K562 (cell line): Measurements from ENCODE around the gene CCDC181. TPM values are rescaled to one million over a fixed set of nuclear protein-coding genes. Genes with fewer than 3 reads are reported as not detected.

Source experiments
- ATAC-seq: fragments of 200-7000 bp; cut with Tn5 transposase; 3 replicates; pipeline ENCODE4 v1.9.1; 2020; ENCODE audit warnings: moderate library complexity
- BruUV-seq: library from RNA; stranded (reverse); fragments of 400-500 nt; replicated peaks from 2 replicates; lab custom pipeline; 2021; lab: Mats Ljungman, UMichigan
- CTCF ChIA-PET: fragments of 300-600 bp; formaldehyde crosslinking; extraction: SDS; loops from one replicate; lab custom pipeline; 2021; ENCODE audit warnings: low intra/inter-chr PET ratio; lab: Yijun Ruan, JAX
- POLR2A ChIA-PET: fragments of 300-600, 350-650 bp; sonication (Branson Sonifier 250); formaldehyde crosslinking; extraction: SDS; loops from one replicate; lab custom pipeline; 2021; ENCODE audit warnings: antibody characterized with exemption, inconsistent platforms; lab: Yijun Ruan, JAX
- DNase-seq, 4 experiments: peaks; one replicate each; pipeline versions ENCODE4 v3.0.0 to v3.0.0-alpha.2; 2011 to 2018; ENCODE audit warnings: low spot score in 3 of 4, mixed read lengths in 3 of 4; ENCODE audit errors: extremely low read depth in 1 of 4
- FAIRE-seq: peaks from 2 replicates; lab custom pipeline; 2011; peaks lifted over from hg19 to GRCh38; lab: Jason Lieb, UNC
- H2AFZ ChIP-seq: 2 replicates; pipeline ENCODE4 v1.6.0; 2011; ENCODE audit warnings: low read depth, low read length, control low read depth, inconsistent platforms
- H3K27ac ChIP-seq: fragments of 200-600 bp; 3 replicates; pipeline ENCODE4 v1.8.0; 2011; ENCODE audit warnings: low read depth, mild to moderate bottlenecking, control low read depth, inconsistent platforms, low read length, moderate library complexity, mixed read lengths; ENCODE audit errors: extremely low read depth
- H3K27me3 ChIP-seq, 2 experiments: fragments of 300-600 bp in 1 of 2; 2 replicates in 1 of 2; 3 replicates in 1 of 2; pipeline versions ENCODE4 v1.6.0 to v1.8.0; 2011; ENCODE audit warnings: inconsistent platforms in 2 of 2, low read length in 2 of 2, mild to moderate bottlenecking in 1 of 2, mixed read lengths in 1 of 2, moderate library complexity in 1 of 2; ENCODE audit not compliant: control insufficient read depth in 2 of 2, insufficient read depth in 2 of 2
- H3K36me3 ChIP-seq: fragments of 300-600 bp; 3 replicates; pipeline ENCODE4 v1.8.0; 2011; ENCODE audit warnings: mild to moderate bottlenecking, low read length, inconsistent platforms; ENCODE audit not compliant: control insufficient read depth, insufficient read depth
- H3K4me1 ChIP-seq, 2 experiments: fragments of 200-600 bp in 1 of 2; replicated peaks in 1 of 2; 2 replicates in 1 of 2; 3 replicates in 1 of 2; pipeline versions ENCODE4 v1.5.1 to v1.8.0; 2011; ENCODE audit warnings: inconsistent platforms in 2 of 2, low read length in 2 of 2, mild to moderate bottlenecking in 1 of 2, mixed read lengths in 1 of 2, moderate library complexity in 1 of 2; ENCODE audit not compliant: control insufficient read depth in 2 of 2, insufficient read depth in 2 of 2
- H3K4me2 ChIP-seq: 2 replicates; pipeline ENCODE4 v1.6.1; 2011; ENCODE audit warnings: low read length, control low read depth, inconsistent platforms, mixed read lengths; ENCODE audit not compliant: insufficient read depth
- H3K4me3 ChIP-seq: fragments of 200-600 bp; sonication (generic), shearing (Covaris generic); 2 replicates; pipeline ENCODE4 v1.5.1; 2016; ENCODE audit warnings: control low read depth, inconsistent platforms
- H3K79me2 ChIP-seq: fragments of 200-600 bp; 3 replicates; pipeline ENCODE4 v1.8.0; 2011; ENCODE audit warnings: low read length, inconsistent platforms; ENCODE audit not compliant: control insufficient read depth, insufficient read depth
- H3K9ac ChIP-seq, 2 experiments: 2 replicates each; pipeline versions ENCODE4 v1.6.0 to v1.6.1; 2011; ENCODE audit warnings: low read depth in 2 of 2, low read length in 2 of 2, control low read depth in 1 of 2, inconsistent platforms in 1 of 2, mild to moderate bottlenecking in 1 of 2, mixed read lengths in 1 of 2; ENCODE audit not compliant: insufficient read depth in 1 of 2
- H3K9me1 ChIP-seq: one replicate; pipeline ENCODE4 v1.6.0; 2011; ENCODE audit warnings: inconsistent platforms, mild to moderate bottlenecking, low read length, moderate library complexity; ENCODE audit not compliant: control insufficient read depth, insufficient read depth
- H3K9me3 ChIP-seq: replicated peaks from 2 replicates; pipeline ENCODE4 v1.5.1; 2011; ENCODE audit warnings: low read depth, low read length, inconsistent platforms; ENCODE audit not compliant: control insufficient read depth, insufficient read depth
- H4K20me1 ChIP-seq: replicated peaks from 2 replicates; pipeline ENCODE4 v1.6.1; 2011; ENCODE audit warnings: low read length, inconsistent platforms, mixed read lengths; ENCODE audit not compliant: control insufficient read depth, insufficient read depth
- MECOM ChIP-seq: fragments of 250-450 bp; sonication (Bioruptor Pico); IDR thresholded peaks from 2 replicates; pipeline ENCODE4 v1.8.0; 2022; ENCODE audit warnings: inconsistent platforms
- NUFIP1 ChIP-seq: fragments of 450-650 bp; IDR thresholded peaks from 2 replicates; pipeline ENCODE4 v1.6.1; 2018; ENCODE audit not compliant: partially characterized antibody
- PHB ChIP-seq: fragments of 250-450 bp; sonication (Bioruptor Pico); IDR thresholded peaks from 2 replicates; pipeline ENCODE4 v1.5.0; 2021
- POLR2A ChIP-seq: fragments of 450-650 bp; conservative IDR thresholded peaks from 2 replicates; pipeline ENCODE4 v1.6.1; 2016
- SAFB ChIP-seq: fragments of 200-400 bp; formaldehyde crosslinking; IDR thresholded peaks from 2 replicates; pipeline ENCODE4 v1.6.1; 2017; ENCODE audit warnings: low read depth, low read length, borderline replicate concordance
- TCF7 ChIP-seq: sonication (generic); IDR thresholded peaks from 2 replicates; pipeline ENCODE4 v1.6.1; 2016; ENCODE audit warnings: antibody characterized with exemption, borderline replicate concordance
- ZBTB7A ChIP-seq: IDR thresholded peaks from 2 replicates; pipeline ENCODE4 v1.6.1; 2011; ENCODE audit warnings: low read depth, mild to moderate bottlenecking, low read length, moderate library complexity, borderline replicate concordance; ENCODE audit not compliant: control insufficient read depth
- WGBS: fragments of 100-300 bp; shearing (Covaris generic); methylation state at CpG from one replicate; pipeline ENCODE4 v1.1.6; 2016; ENCODE audit warnings: low coverage, mixed read lengths; ENCODE audit not compliant: insufficient coverage; ENCODE audit errors: missing lambda C conversion rate; 5-methylcytosine and 5-hydroxymethylcytosine counted together
- in situ Hi-C: fragments of 300-500 bp; cut with MboI; formaldehyde crosslinking; loops from 4 replicates; pipeline ENCODE4 v1.15.0; 2018; ENCODE audit warnings: inconsistent platforms, mixed read lengths
- intact Hi-C: fragments of 100-400 bp; cut with micrococcal nuclease; formaldehyde crosslinking; loops from 2 replicates; pipeline ENCODE4 v1.14.2; 2022
- polyA plus RNA-seq, 8 experiments: library from polyadenylated mRNA; depleted of rRNA in 4 of 8; stranded (reverse) in 5 of 8; unstranded in 3 of 8; fragments of >200 nt; fragmentation: Nextera tagmentation in 2 of 8; fragmentation: Illumina TruSeq in 1 of 8; extraction: Ambion mirVana in 2 of 8; extraction: Trizol in 1 of 8; gene quantifications; 2 replicates each; pipeline versions ENCODE4 v1.2.1 to v1.2.3, GENCODE V29; 2011 to 2014; ENCODE audit warnings: inconsistent platforms in 1 of 8, missing spikeins in 1 of 8
- total RNA-seq, 7 experiments: library from RNA; depleted of rRNA in 6 of 7; stranded (reverse); fragments of >200 nt in 6 of 7; fragmentation: Illumina TruSeq in 2 of 7; extraction: Trizol in 2 of 7; gene quantifications; 2 replicates each; pipeline versions ENCODE4 v1.2.1 to v1.2.3, GENCODE V29; 2011 to 2021; ENCODE audit warnings: low replicate concordance in 1 of 7
- TF ChIP-seq, protein P1 (sequence below): sonication (generic); IDR thresholded peaks from 2 replicates; pipeline ENCODE4 v1.6.1; 2016
- TF ChIP-seq, protein P2 (sequence below), 2 experiments: IDR thresholded peaks; 2 replicates each; pipeline ENCODE4 v1.6.1; 2011; ENCODE audit warnings: borderline replicate concordance in 1 of 2, control low read depth in 1 of 2, low read depth in 1 of 2, low read length in 1 of 2, mild to moderate bottlenecking in 1 of 2, mixed read lengths in 1 of 2, moderate library complexity in 1 of 2; ENCODE audit not compliant: insufficient read depth in 1 of 2, insufficient read length in 1 of 2, poor library complexity in 1 of 2, severe bottlenecking in 1 of 2; ENCODE audit errors: extremely low read depth in 1 of 2
- TF ChIP-seq, protein P3 (sequence below): sonication (generic); formaldehyde crosslinking; IDR thresholded peaks from 2 replicates; pipeline ENCODE4 v1.8.0; 2023; ENCODE audit warnings: mild to moderate bottlenecking, missing genetic modification reagents
- TF ChIP-seq, protein P4 (sequence below): fragments of 250-450 bp; sonication (Bioruptor Pico); IDR thresholded peaks from 2 replicates; pipeline ENCODE4 v1.8.0; 2022; ENCODE audit warnings: inconsistent platforms, mild to moderate bottlenecking, moderate library complexity, borderline replicate concordance
- TF ChIP-seq, protein P5 (sequence below): sonication (generic); formaldehyde crosslinking; IDR thresholded peaks from 2 replicates; pipeline ENCODE4 v1.8.1; 2023; ENCODE audit warnings: mild to moderate bottlenecking, missing genetic modification reagents, moderate library complexity

CCDC181 gene
- total and polyA plus RNA-seq, 9 of the 15 experiments (the other 6 are each of a cell fraction or from before 2014, with no cell fraction given): 0.04 to 0.14 TPM; not detected in 7

DNA sequence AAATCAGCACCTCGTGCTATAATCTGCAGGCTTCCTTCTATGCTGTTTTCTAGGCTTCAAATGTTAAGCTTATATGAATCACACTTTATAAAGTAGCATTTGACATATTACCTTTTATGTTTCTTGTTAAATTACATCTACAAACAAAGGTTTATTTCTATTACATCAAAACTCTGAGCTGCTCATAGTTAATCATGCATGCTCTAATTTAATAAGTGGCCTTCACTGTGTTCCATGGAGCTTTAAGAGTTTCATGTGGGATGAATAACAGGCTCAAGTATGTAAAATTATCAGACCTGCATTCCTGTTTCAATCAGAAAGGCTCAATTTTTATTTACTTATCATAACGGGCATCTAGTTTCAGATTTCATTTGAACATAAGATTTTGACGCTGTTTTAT is 45.5 kb upstream of the CCDC181 start:
- in situ Hi-C loops: no loop called here
- peaks cover 6% of the 10 kb centered on the region; the same call in 1 of the 3 replicates for H3K79me2 ChIP-seq
- ChIA-PET CTCF (no interaction called here), POLR2A (interaction anchor here (1.3 to 1.6 kb wide), 2 partner anchors 11 to 13 kb away, joined by 7 to 9 read pairs; partner anchors contain the start of gene SLC19A2)
- ATAC-seq (no peak), DNase-seq (no peak), FAIRE-seq (no peak)
- H3K27ac ChIP-seq: no peak overlapping the region
- peaks cover 57% of the 10 kb centered on the region for H3K36me3 ChIP-seq
- H2AFZ ChIP-seq: no peak overlapping the region
- no peak overlapping the region for H3K4me2 ChIP-seq
- H3K4me1 ChIP-seq: no peaks in the 10 kb centered on the region
- no peaks in the 10 kb centered on the region for H3K9me3 ChIP-seq
- BruUV-seq: no TSS peak
- H3K9me1 ChIP-seq: no peaks in the 10 kb centered on the region
- H3K27me3 ChIP-seq: no peaks in the 10 kb centered on the region
- H4K20me1 ChIP-seq: no peaks in the 10 kb centered on the region
- H3K9ac ChIP-seq: no peak overlapping the region
- intact Hi-C loops: no loop called here
- H3K4me3 ChIP-seq: no peak overlapping the region
- WGBS: 88% methylated on average over 3 of the region's 3 CpGs
- TF ChIP-seq ZBTB7A: no peak
- TF ChIP-seq NUFIP1: no peak
- TF ChIP-seq, protein P1, sequence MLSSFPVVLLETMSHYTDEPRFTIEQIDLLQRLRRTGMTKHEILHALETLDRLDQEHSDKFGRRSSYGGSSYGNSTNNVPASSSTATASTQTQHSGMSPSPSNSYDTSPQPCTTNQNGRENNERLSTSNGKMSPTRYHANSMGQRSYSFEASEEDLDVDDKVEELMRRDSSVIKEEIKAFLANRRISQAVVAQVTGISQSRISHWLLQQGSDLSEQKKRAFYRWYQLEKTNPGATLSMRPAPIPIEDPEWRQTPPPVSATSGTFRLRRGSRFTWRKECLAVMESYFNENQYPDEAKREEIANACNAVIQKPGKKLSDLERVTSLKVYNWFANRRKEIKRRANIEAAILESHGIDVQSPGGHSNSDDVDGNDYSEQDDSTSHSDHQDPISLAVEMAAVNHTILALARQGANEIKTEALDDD: no peak
- no peak for TF ChIP-seq MECOM (CRISPR knock-in tag)
- TF ChIP-seq POLR2A: no peak
- no peak for TF ChIP-seq SAFB
- TF ChIP-seq, protein P2, sequence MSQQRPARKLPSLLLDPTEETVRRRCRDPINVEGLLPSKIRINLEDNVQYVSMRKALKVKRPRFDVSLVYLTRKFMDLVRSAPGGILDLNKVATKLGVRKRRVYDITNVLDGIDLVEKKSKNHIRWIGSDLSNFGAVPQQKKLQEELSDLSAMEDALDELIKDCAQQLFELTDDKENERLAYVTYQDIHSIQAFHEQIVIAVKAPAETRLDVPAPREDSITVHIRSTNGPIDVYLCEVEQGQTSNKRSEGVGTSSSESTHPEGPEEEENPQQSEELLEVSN (IDR thresholded peaks at IDR 0.05; ENCODE audit: borderline replicate concordance in 1 of 2, extremely low read depth in 1 of 2, insufficient read depth in 1 of 2, insufficient read length in 1 of 2, low read depth in 1 of 2, low read length in 1 of 2, poor library complexity in 1 of 2, severe bottlenecking in 1 of 2): no peak
- TF ChIP-seq, protein P3, sequence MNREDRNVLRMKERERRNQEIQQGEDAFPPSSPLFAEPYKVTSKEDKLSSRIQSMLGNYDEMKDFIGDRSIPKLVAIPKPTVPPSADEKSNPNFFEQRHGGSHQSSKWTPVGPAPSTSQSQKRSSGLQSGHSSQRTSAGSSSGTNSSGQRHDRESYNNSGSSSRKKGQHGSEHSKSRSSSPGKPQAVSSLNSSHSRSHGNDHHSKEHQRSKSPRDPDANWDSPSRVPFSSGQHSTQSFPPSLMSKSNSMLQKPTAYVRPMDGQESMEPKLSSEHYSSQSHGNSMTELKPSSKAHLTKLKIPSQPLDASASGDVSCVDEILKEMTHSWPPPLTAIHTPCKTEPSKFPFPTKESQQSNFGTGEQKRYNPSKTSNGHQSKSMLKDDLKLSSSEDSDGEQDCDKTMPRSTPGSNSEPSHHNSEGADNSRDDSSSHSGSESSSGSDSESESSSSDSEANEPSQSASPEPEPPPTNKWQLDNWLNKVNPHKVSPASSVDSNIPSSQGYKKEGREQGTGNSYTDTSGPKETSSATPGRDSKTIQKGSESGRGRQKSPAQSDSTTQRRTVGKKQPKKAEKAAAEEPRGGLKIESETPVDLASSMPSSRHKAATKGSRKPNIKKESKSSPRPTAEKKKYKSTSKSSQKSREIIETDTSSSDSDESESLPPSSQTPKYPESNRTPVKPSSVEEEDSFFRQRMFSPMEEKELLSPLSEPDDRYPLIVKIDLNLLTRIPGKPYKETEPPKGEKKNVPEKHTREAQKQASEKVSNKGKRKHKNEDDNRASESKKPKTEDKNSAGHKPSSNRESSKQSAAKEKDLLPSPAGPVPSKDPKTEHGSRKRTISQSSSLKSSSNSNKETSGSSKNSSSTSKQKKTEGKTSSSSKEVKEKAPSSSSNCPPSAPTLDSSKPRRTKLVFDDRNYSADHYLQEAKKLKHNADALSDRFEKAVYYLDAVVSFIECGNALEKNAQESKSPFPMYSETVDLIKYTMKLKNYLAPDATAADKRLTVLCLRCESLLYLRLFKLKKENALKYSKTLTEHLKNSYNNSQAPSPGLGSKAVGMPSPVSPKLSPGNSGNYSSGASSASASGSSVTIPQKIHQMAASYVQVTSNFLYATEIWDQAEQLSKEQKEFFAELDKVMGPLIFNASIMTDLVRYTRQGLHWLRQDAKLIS (CRISPR knock-in tag): no peak
- no peak for TF ChIP-seq TCF7
- TF ChIP-seq, protein P4, sequence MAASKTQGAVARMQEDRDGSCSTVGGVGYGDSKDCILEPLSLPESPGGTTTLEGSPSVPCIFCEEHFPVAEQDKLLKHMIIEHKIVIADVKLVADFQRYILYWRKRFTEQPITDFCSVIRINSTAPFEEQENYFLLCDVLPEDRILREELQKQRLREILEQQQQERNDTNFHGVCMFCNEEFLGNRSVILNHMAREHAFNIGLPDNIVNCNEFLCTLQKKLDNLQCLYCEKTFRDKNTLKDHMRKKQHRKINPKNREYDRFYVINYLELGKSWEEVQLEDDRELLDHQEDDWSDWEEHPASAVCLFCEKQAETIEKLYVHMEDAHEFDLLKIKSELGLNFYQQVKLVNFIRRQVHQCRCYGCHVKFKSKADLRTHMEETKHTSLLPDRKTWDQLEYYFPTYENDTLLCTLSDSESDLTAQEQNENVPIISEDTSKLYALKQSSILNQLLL (CRISPR knock-in tag): no peak
- no peak for TF ChIP-seq PHB (CRISPR knock-in tag)
- TF ChIP-seq, protein P5, sequence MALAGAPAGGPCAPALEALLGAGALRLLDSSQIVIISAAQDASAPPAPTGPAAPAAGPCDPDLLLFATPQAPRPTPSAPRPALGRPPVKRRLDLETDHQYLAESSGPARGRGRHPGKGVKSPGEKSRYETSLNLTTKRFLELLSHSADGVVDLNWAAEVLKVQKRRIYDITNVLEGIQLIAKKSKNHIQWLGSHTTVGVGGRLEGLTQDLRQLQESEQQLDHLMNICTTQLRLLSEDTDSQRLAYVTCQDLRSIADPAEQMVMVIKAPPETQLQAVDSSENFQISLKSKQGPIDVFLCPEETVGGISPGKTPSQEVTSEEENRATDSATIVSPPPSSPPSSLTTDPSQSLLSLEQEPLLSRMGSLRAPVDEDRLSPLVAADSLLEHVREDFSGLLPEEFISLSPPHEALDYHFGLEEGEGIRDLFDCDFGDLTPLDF (CRISPR knock-in tag): no peak
